Measurements from ENCODE around the gene CDH4.
A peak's percentile ranks its signal among the peaks of the same experiment; 100 is the strongest.
"Not testable (repeated sequence)": the region's sequence is repeated elsewhere in the genome, so short reads cannot be mapped to it uniquely, and the experiment has no call there.

Gene CDH4

DNA sequence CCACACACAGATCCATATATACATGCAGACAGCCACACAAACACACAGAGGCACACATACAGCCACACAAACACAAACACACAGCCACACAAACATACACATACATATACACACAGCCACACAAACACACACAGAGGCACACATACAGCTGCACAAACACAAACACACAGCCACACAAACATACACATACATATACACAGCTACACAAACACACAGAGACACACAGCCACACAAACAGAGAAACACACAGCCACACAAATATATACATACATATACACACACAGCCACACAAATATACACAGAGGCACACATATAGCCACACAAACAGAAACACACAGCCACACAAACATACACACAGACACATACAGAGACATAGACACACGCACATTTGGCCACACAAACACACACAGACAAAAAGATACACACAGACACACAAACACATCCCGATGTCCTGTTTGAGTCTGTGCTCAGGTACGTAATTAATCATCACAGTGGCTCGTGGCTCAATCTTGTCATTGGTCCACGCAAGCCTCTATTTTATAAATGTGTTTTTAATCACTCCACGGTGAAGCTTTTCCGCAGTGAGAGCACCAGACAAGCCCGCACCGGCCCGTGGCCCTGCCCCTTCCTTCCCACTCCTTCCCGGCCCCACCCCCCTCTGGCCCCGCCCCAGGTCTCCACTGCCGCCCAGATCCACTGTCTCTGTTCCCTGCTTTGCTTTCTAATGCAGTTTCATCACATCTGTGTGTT lies 135.3 kb downstream of the CDH4 start:
- DNase-seq (ENCODE audit: low spot score): peak; percentile 37

DNA sequence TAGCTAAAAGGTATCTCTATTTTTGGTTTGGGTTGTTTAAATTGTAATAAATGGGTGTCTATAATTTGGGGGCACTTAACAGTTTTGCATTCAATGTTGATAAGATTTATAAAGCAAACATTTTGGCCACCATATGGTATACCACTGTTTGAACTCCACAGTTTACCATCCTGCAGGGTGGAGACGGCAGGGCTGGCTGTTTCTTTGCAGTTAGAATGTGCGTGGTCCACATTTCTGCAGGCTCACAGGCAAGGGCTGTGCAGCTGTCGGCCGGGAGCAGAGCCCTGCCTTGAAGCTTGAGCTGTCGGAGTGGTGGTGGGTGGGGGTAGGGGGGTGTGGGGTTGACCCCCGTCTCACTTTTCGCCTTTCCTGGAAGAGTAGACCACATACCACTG lies 135.9 kb downstream of the CDH4 start:
- DNase-seq (ENCODE audit: low spot score): no peak

DNA sequence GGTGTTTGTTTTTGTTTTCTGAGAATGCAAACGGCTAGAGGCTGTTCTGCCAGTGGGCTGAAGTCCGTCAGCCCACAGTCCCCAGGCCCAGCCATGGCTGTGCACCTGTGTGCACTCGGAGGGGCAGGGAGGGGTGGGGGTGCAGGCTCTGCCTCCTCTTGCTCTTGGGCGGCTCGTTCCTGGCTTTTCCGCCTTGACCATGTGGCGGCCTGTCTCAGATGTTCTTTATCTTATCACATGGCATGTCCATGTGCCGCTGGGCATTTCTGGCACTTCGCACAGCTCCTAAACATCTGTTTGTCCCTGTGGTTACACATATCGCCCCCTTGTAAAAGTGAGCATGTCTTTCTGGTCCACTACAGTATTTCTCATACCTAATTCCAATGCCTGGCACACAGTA lies 137.0 kb downstream of the CDH4 start:
- no peak for DNase-seq (ENCODE audit: low spot score)

DNA sequence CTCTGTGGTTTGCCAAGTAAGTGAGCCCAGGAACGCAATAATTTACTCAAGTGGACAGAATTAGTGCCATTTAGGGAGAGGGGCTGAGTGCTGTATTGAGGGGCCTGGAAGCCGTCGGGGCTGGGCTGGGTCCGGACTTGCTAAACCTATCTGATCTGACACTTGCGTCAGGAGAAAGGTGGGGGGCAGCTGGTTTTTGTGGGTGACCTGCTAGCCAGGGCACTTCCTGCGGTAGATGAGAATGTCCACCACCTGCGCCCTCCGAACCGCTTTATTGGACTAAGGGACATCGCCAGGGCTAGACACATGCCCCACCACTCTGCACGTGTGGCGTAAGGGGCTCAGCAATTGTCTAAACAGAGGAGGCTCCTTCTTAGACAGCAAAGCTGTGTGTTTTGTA lies 139.1 kb downstream of the CDH4 start:
- DNase-seq (ENCODE audit: low spot score): no peak

DNA sequence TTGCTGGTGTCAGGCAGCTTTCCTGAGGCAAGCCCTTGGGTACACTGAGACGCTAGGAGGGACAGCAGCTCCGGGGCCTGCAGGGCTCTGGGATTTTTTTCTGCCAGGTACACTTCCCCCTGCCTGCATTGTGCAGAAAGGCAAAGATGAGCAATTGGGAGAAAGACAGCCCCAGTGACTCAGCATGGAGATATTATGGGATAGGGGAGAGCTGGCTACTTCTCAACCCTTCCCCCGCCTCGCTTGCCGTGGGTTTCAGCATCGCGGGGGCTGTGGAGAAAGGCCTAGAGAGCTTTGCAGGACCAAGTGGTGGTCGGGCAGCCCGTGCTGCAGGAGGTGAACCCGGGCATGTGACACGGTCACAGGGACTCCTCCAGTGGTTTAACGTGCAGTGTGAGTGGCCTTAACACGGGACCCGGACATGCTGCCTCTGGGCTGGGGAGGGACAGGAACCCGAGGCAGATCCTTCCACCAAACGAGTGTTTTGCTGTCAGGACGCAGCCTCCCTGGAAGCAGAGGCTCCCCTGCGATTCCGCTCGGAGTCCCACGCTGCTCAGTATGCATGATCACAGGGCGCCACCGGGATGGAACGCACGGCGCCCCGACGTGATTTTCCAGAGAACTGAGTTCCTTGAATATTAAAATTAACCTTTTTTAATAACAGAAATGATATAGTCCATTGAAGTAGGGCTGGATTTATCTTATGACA lies 139.9 kb downstream of the CDH4 start:
- DNase-seq (ENCODE audit: low spot score): no peak

DNA sequence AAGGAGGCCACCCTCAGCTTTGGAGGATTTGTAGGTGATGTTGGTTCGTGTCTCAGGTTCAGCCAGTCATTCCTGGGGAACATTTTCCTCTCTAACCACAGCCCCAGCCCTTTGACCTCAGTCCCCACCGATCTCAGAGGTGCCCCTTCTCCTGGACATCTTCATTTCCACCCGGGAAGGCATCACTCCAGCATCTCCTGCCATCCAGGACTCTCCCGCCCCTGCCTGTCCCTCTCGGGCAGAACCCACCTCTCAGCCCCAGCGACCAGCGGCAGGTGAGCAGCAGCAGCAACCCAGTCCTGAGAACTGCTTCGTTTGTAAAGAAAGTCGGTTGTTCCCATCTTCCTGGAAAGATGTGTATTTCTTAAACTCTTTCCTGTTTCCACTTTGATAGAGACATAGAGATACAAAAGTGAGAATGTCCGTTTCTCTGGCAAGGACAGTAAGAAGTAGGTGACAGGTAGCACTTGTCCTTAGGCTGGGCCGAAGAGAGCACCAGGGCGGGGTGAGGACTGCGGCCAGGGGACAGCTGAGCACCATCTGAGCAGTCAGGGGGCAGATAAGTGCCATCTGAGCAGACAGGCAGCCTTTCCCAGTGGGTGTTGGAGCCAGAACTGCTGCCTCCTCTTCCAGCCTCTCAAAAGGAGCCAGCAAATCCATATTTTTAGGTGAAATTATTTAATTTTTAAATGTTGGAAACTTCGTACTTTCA lies 142.2 kb downstream of the CDH4 start:
- DNase-seq (ENCODE audit: low spot score): no peak

DNA sequence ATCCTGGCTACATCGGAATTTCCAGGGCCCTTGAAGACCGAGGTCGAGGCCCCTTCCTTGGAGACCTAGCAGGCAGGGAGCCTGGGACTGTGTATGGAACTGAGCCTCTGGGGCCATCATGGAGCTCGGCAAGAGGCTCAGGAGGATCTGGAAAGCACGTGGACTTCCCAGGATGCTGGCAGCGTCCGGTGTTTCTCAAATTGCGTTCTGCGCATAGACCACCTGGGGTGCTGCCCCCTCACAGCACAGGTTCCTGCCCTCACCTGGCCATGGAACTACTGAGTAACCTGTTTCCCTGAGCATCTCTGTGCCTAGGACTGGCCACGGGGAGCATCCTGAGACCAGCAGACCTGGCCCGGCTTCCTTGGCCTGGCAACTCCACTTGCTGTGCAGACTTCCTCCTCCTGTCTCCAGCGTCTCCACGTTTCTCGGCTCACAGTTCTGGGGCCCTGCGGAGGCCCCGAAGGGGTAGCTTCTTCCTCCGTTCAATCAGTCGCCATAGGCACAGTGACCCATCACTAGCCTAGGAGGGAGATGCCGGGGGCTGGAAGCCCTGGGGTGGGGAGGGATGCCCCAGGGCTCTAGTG lies 144.3 kb downstream of the CDH4 start:
- no peak for DNase-seq (ENCODE audit: low spot score)

DNA sequence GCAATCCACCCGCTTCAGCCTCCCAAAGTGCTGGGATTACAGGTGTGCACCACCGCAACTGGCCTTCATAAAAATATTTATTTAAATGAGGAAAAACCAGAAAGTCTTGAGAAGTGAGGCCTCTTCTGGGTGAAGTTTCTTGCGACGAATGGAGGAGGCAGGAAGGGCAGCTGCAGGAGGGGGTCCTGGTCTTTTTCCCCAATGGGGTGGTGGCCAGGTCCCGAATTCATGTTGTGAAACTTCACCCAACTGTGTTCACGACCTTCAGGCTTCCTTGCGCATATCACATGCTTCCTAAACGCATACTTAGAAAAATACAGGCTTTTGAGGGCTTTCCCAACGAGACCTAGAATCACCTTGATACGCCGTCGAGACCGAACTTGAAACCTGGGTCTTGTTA lies 145.1 kb downstream of the CDH4 start:
- DNase-seq (ENCODE audit: low spot score): no peak

DNA sequence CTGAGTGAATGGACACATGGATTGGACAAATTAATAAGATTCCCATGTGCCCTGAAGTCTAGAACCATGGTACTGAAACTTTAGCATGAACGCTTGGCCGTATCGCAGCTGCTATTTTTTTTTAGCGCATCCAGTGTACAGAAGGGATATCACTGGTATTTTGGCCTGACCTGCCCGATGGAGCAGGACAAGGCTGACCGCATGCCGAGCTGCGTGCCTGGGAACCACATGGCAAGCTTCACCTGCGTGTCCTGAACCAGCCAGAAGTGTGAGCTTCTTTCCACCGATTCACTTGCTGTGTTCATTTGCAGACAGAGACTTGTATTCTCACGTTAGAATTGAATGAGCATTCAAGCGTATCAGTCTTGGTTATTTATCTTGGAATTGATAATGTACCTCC lies 145.7 kb downstream of the CDH4 start:
- DNase-seq (ENCODE audit: low spot score): no peak

DNA sequence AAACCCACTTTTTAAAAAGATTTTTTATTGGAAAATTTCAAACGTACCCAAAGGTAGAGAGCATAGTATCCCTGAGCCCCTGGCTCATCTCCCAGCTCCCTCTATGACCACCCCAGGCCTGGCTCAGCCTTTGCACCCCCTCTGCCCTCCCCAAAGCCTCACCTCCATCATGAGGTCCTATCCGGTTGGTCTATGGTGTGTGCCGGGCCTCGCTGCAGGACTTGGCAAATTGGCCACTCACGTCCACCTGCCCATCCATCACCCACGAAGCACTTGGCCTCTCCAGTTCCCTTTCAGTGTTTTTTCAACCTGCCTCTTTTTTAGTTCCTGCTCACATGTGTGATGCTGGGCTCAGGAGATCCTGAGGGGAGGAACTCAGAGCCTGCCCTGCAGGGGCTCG lies 147.4 kb downstream of the CDH4 start:
- DNase-seq (ENCODE audit: low spot score): no peak

DNA sequence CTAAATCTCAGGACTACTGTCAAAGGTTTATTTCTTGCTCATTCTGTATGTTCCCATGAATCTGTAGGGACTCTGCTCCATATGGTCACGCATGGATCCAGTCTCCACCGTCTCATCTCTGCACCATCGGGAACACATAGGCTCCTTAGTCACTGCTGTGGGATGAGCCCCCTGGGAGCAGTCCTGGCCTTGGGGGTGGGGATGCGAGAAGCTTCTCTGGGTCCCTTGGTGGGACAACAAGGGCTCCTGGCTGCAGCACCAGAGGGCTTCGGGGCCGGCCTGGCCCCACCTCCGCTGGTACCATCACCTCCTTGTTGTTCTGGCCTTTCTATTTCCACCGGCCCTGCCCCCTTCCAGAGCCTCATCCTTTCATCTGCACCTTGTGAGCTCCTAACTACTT lies 148.4 kb downstream of the CDH4 start:
- DNase-seq (ENCODE audit: low spot score): no peak

DNA sequence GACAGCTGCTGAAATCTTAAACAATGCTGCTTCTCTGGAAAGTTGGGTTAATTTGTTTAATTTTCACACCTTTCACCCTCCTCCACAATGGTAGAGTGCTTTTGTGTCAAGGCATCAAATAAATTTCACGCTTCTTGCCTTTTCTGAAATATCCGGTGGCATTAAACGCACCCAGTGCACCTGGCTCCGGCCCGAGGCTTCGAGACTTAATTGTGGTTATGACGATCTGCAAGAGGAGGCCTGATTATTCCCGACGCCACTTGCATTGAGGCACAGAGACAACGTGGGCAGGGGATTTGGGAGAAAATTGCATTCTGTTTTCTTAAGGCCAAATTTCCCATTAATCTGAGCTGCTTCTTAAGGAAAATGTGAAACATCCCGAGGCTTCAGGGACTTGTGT lies 152.2 kb downstream of the CDH4 start:
- DNase-seq (ENCODE audit: low spot score): no peak

DNA sequence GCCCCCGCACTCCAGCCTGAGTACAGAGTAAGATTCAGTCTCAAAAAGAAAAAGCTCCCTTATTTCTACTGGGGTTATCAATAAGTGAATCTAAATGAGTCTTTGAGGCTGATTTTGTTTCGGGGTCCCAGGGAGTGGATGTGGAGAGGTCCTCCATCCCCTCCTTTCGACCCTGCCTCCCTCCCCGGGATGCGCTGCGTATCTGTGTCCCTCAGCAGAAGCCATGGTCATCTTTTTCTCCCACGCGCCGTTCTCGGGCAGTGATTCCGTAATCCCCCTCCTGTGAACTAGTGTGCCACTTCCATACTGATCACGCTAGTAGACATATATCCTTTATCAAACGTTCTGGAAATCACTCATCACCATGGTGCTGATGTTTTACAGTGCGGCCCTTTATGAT lies 152.9 kb downstream of the CDH4 start:
- DNase-seq (ENCODE audit: low spot score): no peak

DNA sequence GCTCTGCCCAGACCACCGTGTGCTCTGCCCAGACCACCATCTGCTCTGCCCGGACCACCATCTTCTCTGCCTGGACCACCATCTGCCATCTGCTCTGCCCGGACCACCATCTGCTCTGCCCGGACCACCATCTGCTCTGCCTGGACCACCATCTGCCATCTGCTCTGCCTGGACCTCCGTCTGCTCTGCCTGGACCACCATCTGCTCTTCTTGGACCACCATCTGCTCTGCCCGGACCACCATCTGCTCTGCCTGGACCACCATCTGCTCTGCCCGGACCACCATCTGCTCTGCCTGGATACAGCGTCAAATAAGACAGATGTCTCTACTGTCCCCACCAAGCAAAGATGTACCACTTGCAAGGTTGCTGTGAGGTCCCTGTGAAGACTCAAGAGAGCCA lies 154.7 kb downstream of the CDH4 start:
- DNase-seq (ENCODE audit: low spot score): not testable (repeated sequence)

DNA sequence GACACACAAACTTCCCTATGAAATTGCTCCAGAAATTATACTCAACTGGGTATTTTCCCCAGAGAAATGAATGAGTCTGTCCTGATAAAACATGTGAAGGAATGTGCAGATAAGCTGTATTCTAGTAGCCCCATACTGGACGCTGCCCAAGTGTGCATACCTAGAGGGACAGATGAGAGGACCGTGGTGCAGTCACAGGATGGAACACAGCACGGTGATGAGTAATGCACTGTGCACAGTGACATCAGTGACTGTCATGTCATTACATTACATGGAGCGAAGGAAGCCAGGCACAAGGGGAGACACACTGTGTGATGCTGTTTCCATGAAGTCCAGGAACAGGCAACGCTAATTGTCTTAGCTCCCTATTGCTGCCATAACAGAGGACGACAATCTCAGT lies 155.5 kb downstream of the CDH4 start:
- peak; percentile 20 for DNase-seq (ENCODE audit: low spot score)

DNA sequence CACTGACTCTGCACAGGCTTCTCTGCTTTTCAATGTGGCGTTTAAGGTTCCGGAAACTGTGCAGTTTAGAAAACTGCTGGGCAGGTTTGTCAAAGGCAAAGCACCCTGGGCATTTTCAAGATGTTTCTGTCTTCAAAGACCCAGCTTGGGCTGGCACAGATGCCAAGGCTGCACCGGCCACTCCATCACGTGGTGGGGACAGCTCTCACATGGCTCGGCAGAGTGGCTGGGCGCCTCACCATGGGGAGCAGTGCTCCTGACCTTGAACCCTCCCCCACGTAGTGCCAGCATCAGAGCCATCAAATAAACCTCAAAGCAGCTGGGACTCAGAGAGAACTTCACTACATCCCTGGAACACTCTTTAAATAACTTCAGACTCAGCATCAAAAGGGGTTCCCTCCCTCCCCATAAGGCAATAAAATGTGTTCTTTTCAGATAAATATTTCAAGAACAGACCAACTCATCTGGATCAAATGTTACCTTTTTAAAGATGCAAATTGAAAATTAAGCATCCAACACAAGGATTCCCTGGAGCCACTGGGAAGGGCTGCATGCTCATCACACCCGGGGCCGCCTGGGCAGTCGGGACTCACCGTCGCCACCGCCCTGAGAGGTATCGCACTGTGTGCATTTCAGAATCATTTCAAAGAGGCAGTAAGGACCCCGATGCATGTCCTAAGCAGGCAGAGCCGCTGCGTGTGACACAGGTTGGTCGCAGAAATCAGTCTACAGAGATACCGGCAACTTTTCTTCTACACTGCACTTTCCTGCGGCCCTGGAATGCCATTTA lies 157.1 kb downstream of the CDH4 start:
- no peak for DNase-seq (ENCODE audit: low spot score)

DNA sequence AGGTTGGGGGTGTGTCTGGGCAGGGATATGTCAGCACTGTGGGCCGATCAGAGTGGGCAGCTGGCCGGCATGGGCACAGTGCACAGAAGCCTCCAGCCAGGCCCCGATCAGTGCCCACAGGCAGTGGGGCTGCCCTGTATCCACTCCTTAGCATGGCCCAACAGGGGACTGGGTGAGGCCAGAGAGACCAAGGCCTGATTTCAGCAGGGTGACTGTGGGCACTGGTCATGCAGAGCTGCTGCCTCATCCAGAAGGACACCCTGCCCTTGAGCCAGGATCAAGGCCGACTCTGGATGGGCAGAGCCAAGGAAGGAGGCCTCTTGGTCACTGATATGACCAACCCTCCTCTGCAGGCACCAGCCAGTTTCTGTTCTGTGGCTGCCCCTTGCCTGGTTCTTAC lies 159.7 kb downstream of the CDH4 start:
- no peak for DNase-seq (ENCODE audit: low spot score)

DNA sequence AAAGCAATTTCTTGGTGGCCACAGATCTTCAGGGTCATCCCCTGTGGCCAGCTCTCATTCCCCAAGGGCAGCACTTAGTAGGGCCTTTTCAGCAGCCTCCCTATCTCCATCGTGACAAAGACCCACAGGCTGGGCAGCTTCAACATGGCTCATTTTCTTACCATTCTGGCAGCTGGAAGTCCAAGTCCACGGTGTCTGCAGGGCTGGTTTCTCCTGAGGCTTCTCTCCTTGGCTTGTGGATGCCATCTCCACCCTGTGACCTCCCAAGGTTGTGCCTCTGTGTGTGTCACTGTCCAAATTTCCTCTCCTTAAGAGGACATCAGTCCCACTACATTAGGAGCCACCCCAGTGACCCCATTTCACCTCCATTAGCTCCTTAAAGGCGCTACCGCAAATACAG lies 161.7 kb downstream of the CDH4 start:
- DNase-seq (ENCODE audit: low spot score): no peak

DNA sequence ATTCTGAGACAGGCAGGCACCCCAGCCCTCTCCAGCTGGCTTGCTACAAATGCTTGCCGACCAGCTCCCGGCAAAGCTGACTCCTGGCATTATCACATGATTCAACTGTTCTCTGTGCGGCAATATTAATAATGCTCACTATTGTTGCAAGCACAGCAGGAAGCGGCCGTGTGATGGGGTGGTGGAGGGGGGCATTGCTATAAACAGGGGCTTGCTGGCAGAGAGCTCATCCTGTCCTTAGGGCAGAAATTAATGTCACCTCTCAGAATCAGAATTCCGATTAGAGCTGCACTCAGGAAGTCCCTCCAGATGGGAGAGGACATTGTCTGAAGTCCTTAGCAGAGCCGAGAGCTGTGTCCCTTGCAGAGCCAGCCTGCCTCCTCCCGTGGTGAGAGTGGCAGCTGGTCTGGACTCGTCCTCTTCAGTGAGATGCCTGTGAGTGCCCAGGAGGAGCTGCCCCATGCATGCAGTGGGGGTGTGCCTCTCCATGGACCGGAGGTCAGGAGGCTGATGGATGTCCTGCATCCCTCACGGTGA lies 162.5 kb downstream of the CDH4 start:
- DNase-seq (ENCODE audit: low spot score): no peak

DNA sequence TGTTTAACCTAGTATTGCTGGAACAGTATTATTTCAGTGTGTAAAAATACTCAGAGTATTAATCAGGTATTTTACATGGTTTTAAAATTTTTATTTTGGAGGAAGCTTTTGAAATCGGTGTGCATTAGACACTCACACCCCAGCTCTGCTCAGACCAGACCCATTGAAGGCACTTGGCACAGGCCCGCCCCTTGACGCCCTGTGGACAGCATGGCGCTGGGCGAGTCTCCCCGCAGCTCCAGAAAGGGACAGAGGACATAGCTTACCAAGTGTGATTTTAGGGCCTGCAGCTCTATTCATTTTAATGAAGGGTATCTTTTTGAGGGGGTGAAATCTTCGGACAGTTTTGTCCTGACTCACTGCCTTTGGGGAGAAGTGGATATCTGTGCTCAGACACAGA lies 164.5 kb downstream of the CDH4 start:
- DNase-seq (ENCODE audit: low spot score): no peak

DNA sequence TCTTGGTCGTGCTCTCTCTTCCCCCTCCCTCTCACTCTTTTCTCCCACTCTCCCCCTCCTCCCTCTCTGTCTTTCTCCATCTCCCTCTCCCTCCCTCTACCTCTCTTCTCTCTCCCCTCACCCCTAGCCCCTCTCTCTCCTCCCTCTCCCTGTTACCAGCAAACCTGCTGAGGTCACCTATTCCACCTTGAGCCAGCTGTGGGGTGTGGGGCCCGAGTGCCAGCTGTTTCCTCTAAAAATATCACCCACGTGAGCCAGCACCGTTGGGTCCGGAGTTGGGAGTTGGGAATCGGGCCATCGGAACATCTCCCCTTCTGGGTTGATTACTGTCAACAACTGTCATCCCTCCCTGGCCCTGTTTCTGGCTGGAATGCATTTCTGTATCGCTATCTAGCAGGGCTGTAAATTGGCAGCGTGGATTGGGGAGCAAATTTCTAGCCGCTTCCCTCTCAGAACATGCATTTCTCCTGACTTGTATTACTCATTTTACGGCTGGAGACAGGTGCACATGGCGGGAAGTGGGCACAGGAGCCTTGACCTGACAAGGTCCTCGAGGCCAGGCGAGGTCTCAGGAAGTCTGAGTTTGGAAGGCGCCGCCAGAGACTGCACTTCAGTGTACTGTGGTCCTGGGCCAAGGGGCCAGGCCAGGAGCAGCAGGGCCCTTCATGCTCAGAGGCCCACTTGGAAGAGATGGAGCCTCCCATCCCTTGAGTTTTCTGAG lies 165.3 kb downstream of the CDH4 start:
- DNase-seq (ENCODE audit: low spot score): no peak
